ENCODE data around the gene HMCN2.

GRCh38 chr9:130311003-130311402, 45.4 kb downstream of the HMCN2 start:
- no peak for TF ChIP-seq RAD21 (IDR thresholded peaks at IDR 0.05)
- TF ChIP-seq CTCF (IDR thresholded peaks at IDR 0.05; ENCODE audit: low read depth, low read length, missing input control) = no peak
- no peak for TF ChIP-seq GABPA (IDR thresholded peaks at IDR 0.05 in 1 of 2, conservative IDR thresholded peaks at IDR 0.05 in 1 of 2)
- no peak for TF ChIP-seq TAF1 (conservative IDR thresholded peaks at IDR 0.05)
- no peak for TF ChIP-seq REST (IDR thresholded peaks at IDR 0.05)
- TF ChIP-seq HNF4A (conservative IDR thresholded peaks at IDR 0.05) = no peak
- TF ChIP-seq FOXA2 (IDR thresholded peaks at IDR 0.05) = no peak
- TF ChIP-seq, protein P1, sequence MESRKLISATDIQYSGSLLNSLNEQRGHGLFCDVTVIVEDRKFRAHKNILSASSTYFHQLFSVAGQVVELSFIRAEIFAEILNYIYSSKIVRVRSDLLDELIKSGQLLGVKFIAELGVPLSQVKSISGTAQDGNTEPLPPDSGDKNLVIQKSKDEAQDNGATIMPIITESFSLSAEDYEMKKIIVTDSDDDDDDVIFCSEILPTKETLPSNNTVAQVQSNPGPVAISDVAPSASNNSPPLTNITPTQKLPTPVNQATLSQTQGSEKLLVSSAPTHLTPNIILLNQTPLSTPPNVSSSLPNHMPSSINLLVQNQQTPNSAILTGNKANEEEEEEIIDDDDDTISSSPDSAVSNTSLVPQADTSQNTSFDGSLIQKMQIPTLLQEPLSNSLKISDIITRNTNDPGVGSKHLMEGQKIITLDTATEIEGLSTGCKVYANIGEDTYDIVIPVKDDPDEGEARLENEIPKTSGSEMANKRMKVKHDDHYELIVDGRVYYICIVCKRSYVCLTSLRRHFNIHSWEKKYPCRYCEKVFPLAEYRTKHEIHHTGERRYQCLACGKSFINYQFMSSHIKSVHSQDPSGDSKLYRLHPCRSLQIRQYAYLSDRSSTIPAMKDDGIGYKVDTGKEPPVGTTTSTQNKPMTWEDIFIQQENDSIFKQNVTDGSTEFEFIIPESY (IDR thresholded peaks at IDR 0.05) = no peak
- TF ChIP-seq SP1 (IDR thresholded peaks at IDR 0.05) = no peak
- no peak for TF ChIP-seq YY1 (IDR thresholded peaks at IDR 0.05)
- no peak for TF ChIP-seq RXRA (IDR thresholded peaks at IDR 0.05)
- TF ChIP-seq JUND (IDR thresholded peaks at IDR 0.05) = no peak
- no peak for TF ChIP-seq MAX (IDR thresholded peaks at IDR 0.05)
- TF ChIP-seq EGR1 (IDR thresholded peaks at IDR 0.05; ENCODE audit: low read depth in 2 of 2) = no peak

All from liver (tissue), 3 donors.